ENCODE data around the gene SEMA6D.

- TF ChIP-seq POLR2AphosphoS5 (IDR thresholded peaks at IDR 0.05; ENCODE audit: insufficient read depth, low read depth, low read length) (no peak), CTCF (IDR thresholded peaks at IDR 0.05; ENCODE audit: extremely low read depth in 1 of 2, insufficient read depth in 1 of 2, low read depth in 1 of 2, low read length in 2 of 2) (no peak), EZH2 (IDR thresholded peaks at IDR 0.05; ENCODE audit: borderline replicate concordance, low read depth, low read length, severe bottlenecking) (no peak), POLR2A (IDR thresholded peaks at IDR 0.05; ENCODE audit: low read depth, low read length) (no peak), MYC (IDR thresholded peaks at IDR 0.05; ENCODE audit: low read depth, low read length) (no peak), JUN (IDR thresholded peaks at IDR 0.05; ENCODE audit: borderline replicate concordance, insufficient read depth, insufficient read length, low read depth) (no peak), FOS (IDR thresholded peaks at IDR 0.05; ENCODE audit: borderline replicate concordance, insufficient read depth, low read length) (no peak)
Measured at GRCh38 chr15:47801522-47801921, 84.2 kb downstream of the SEMA6D start.

Measured in endothelial cell of umbilical vein (primary cell).